NCI-H2196 (cell line): ENCODE data around the gene MVB12B.
A peak's percentile ranks its signal among the peaks of the same experiment; 100 is the strongest.

Experiments
- DNase-seq: peaks from one replicate; lab custom pipeline; 2025; ENCODE audit not compliant: unreplicated experiment; lab: John Stamatoyannopoulos, UW

Gene MVB12B

DNA sequence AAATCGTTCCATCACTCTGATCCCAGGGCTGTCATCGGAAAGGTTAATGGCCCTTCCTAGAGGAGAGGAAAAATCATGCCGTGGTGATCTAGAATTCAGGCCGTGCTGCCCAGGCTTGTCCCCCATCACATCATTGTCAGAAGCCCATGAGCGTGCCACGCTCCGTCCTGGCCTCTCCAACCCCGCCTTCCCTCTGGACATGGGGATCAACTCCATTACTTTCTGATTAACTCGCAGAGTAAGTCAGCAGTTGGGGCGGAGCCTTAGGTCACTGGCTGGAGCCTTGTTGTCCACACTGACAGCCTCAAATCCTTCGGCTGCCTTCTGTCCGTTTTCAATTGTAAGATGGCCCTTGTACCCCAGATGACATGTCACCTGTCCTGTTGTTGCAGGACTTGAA lies 75.0 kb downstream of the MVB12B start:
- DNase-seq = no peak

DNA sequence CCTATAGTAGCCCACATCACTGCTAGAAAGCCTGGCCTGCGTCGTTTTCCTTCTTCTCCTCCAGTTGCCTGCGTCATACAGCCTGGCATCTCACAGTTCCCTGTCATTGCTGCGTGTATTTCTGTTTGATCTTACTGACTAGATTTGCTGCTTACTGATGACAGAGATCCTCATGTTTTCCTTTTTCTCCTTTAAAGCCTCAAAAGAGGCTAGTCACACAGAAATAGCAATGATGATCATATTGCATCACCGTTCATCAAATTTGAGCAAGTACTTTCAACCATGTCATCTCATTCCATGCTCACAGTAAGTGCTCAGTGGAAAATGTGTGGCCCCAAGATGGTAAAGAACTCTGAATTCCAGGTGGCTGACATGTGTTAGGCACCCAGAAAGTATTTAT lies 76.8 kb downstream of the MVB12B start:
- no peak for DNase-seq

DNA sequence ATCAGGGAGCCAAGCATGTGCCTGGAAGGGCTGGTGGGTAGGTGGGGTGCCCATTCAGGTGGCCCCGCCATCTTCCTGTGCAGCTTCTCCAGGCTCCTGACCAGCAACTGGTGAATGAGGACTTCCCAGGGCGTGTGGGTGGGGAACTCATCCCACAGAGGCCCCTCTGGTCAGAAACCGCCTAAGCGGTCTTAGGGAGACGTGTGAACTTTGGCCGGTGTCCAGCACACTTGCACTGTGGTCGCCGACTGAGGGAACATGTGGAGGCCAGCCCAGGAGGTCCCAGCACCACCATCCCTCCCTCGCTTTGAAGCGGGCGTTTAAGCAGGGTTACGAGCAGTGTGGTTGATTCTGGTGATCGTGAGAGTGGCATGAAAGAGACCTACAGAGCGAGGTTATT lies 77.8 kb downstream of the MVB12B start:
- DNase-seq = no peak

DNA sequence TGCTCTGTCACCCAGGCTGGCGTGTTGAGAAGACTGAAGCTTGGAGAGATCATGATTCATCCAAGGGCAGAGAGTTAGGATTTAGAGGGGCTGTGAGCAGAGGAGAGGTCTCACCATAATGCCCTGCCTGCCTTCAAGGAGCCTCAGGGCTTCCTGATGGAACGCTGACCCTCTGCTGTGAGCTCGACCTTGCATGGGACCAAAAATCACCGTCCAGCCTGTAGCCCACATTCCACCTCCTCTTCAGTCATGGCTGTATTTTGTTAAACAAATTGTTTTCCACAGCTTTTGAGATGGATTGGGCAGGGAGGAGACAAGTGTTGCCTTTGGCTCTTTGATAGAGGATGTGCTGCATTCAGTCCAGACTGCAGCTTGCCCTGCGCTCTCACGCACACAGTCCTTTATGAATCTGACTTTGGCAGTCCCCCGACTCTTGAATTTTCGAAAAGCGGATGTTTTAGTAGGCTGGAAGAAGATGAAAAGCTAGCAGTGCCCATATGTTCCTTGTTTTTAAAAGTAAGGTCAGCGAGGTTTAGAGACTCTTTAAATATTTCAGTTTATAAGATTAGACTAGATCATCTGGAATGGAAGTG lies 79.5 kb downstream of the MVB12B start:
- DNase-seq = no peak

DNA sequence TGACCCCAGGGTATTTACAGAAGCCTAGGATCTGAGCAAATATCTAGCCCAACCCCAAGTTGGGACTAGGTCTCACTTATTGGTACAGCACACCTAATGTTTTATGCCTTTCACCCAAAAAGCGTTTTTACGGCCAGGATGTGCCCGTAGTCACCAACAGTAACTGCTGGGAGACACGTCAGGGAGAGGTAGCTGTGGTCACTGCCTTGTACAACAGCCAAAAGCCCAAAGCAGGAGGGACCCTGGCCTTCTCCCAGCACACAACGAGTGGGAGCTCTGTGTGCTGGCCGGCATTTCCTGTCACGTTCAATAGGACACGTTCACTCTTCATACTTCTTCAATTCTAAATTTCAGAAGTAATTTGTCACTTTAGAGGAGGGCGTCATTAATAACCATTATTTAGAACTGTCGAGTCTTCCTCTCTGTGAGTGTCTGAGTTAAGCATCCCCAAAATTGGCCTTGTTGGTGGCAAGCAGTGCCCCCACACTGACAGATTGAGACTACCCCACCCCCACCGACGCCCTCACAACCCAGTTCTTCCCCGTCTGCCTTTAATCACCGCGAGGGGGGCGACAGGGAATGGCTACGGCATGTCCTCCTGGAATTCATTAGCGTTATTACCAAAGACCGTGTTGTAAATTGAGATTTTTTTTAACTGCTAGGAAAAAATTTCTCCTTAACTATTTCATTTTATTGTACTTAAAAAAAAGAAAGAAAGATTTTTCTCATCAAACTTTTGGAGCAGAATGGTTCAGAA lies 80.7 kb downstream of the MVB12B start:
- no peak for DNase-seq

DNA sequence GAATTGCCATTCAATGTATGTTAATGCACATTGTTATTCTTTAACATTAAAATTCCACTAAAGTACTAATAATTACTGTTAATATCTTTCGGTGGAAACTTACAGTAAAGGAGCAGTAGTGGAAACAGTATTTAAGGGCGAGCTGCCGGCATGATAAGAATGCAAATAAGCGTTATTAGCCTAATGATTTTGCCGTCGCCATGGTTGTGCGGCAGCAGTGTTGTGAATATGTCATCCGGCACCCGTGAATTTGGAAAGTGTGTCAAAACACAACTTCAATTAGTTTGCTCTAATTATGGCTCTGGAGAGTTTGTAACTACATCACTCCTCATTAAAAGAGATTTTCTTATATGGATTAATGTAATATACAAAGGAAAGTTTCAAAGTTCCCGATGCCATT lies 81.4 kb downstream of the MVB12B start:
- DNase-seq = no peak

DNA sequence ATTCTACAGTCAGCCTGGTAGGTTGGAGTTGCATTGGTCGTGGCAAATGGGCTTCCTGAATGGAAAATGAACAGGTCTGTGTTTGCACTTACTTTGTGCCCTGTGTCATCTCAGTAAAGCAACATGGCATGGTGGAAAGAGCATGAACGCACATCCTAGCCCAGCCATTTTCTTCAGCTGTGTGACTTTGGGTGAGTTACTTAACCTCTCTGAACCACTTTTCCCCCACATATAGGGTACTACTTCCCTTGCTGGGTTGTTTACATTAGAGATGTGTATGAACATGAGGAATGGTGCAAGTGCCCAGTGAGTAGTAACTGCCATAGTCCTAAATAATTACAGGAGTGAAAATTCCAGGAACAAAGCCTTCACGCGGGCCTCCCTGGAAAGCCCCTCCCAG lies 83.6 kb downstream of the MVB12B start:
- no peak for DNase-seq

DNA sequence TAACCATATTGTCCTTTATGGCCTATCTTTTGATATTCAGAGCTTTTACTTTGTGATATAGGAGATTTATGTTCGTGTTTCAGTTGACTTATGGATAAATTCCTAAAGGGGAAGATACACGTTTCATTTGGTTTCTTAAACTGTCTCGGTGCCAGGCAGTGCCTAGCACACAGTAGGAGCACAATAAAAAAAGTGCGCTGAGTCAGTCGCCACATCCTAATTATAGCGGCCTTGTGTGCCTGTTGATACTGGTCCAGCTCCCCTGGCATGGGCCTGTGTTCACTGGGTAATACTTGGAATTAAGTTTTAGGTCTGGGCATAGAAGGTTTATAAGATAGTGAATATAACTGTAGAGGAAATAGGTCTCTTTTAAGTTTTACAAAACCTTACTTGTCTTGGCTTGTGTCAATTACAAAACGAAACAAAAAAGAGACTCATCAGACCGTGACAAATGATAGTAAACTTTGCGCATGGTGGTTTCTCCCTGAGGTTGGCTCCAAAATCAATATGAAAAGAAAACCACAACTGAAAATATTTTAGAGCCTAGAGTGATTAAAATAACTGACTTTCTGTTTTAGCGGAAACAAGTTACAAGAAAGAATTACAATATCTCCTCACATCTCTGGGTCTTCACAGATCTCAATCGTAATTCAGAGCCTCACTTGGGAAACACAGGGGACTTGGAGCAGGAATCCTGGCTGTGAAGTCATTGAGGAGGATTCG lies 84.8 kb downstream of the MVB12B start:
- peak; percentile 61 for DNase-seq

DNA sequence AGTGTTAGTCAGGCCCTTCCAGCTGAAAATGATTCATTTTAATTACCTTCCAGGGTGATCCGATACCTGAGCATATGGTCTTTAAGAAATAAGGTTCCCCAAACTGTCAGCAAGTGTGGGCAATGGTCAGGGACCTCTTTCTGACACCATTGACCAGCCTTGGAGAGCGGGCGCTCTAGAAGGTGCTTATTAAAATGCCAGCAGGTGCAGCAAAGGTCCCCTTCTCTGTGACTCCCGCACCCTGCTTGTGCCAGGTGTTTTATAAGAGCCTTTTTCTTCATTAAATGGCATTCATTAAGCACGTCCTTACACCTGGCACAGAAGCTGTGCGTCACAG lies 85.3 kb downstream of the MVB12B start:
- DNase-seq = peak; percentile 42

DNA sequence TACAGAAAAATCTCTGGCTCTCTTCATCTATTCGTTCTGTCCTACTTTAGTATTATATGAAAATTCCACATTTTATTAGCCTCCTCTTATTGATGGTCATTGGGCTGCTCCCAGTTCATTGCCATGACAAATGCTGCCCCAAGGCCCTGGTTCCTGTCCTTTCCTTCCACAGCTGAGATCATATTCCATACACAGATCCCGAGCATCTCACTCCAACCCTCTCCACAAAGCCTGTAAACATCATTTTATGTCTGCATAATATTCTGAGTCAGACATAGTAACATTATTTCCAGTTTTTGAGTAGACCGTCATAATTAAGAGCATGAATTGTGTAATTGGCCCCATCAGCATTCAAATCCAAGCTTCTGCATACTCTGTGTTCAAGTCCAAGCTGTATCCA lies 86.3 kb downstream of the MVB12B start:
- no peak for DNase-seq

DNA sequence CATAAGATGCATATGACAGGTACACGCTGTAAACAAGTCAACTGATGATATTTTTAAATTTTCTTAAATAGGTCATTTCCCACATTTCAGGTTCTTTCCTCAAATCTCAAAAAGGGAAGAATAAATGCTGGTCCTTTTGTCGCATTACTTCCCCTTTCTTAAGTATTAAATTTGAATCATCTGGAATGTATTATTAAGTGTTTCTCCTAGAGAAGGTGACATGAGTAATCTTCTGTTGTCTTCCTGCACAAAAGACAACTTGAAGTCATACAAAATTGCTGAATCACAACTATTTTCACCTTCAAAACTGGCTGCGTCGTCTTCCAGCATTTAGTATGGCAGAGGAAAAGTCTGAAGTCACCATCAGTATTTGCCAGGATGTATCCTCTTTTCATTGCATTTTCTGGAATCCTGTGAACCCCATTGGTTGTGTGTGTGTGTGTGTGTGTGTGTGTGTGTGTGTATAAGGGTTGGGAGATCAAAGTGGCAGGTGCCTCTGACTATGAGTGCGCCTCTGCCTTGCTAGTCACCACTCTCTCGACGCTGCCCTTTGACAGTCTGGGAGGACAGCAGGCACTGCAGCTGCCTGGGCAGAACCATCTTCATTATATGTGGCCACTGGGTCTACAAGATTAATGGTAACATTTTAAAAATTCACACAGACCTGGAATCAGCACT lies 86.9 kb downstream of the MVB12B start:
- DNase-seq = no peak

DNA sequence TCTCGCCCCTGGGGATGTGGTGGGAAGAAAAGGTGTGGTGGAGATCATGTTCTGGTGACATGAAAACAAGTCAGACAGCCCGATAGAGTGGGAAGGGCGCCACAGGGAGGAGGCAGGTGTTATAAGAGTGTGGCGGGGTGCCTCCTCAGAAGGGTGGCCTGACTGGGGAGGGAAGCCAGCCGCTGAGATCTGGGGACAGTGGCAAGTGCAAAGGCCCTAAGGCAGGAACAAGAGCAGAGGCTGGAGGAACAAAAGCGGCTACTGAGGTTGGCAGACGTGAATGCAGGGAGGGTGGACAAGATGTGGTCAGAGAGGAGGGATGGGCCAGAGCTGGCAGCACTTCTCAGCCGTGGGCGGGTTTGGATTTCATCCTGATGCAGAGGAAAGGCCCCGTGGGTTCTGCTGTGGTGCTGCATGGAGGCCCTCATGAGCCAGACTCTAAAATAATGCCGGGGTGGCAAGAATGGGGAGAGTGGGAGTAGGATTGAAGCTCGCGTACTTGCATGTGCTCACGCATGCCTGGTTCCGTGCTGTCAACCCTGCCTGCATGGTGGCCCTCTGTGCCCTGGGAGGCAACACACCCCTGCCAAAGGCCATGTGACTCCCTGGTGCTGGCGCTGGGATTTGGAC lies 89.2 kb downstream of the MVB12B start:
- no peak for DNase-seq

DNA sequence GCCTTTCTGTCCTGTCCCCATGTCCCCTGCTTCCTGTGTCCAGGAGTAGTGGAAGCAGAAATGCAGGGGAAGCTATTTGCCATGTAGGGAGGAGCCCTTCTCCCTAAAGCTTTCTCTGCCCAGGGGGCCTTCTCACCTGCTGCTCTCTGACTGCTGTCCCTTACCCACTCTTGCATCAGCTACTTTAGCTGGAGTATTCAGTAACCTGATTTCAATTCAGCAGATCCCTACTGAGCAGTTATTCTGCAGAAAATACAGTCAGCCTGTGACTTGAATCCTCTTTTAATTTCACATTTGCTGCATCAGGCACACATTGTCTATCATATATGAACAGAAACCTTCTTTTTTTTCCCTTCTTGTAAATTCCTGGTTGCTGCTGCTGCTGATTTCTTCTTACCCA lies 90.4 kb downstream of the MVB12B start:
- no peak for DNase-seq

DNA sequence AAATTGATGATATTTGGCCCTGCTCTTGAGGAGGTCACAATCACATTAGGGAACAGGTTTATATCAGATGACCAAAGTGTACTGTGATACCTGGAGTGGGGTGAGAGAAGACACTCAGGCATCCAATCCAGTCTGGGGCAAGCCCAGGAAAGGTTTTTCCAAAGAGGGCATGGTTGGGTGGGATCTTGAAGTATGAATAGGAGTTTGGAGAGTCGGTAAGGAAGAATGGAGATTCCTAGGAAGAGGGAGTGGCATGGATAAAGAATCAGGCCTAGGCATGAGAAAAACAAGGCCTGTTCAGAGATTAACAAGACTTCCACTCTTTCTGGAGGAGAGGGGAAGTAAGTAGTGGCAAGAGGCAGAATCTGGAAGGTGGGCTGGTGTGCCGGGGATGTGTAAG lies 91.1 kb downstream of the MVB12B start:
- DNase-seq = no peak

DNA sequence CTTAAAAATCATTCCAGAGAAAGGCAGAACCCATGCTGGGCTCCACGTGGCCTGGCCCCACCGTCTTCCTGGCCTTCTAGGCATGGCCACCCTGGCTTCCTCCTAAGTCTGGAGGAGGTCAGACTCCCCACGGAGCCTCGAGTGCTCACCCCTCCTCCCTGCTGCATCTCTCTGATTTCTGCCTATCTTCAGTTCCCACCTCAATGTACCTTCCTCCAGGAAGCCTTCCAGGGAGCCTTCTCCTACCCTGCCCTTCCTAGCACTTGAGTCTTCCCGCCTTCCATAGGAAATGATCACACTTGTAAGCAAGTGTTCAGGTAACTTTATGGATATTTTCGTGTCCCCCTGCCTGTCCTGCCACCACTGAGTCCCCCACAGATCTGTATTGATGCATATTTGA lies 92.0 kb downstream of the MVB12B start:
- no peak for DNase-seq

DNA sequence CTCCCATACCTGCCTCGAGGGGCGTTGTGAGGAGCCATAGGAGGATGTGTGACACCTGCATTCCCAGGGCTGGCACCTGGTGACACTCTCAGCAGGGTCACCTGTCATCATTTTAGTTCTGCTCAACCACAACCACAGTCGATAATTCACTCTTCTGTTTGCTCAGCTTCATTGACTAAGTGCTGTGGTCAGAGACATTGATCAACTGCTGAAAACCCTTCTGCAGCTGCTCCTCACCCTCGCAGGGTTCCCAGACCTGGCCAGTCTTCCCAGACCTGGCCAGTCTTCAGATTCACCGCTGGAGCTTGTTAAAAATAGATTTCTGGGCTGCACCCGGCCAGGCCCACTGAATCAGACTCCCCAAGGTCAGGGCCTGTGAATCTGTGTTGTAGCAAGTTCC lies 92.8 kb downstream of the MVB12B start:
- DNase-seq = peak; percentile 27

DNA sequence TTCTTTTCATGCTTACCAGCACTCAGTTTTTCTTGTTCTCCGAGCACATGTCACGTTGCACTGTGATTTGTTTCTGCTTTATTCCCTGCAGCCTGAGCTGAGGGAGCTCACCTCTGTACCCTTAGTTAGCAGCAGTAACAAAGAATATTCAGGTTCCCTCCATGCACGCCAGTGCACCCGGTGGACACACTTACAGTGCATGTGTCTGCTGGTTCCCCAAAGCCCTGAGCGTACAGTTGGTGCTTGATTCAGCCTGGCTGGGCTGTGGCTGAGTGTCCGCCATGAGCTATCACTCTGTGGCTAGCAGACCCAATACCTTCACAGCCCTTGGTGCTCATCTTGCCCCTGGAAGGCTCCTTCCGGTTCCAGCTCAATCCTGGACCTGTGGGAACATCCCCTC lies 93.5 kb downstream of the MVB12B start:
- no peak for DNase-seq

DNA sequence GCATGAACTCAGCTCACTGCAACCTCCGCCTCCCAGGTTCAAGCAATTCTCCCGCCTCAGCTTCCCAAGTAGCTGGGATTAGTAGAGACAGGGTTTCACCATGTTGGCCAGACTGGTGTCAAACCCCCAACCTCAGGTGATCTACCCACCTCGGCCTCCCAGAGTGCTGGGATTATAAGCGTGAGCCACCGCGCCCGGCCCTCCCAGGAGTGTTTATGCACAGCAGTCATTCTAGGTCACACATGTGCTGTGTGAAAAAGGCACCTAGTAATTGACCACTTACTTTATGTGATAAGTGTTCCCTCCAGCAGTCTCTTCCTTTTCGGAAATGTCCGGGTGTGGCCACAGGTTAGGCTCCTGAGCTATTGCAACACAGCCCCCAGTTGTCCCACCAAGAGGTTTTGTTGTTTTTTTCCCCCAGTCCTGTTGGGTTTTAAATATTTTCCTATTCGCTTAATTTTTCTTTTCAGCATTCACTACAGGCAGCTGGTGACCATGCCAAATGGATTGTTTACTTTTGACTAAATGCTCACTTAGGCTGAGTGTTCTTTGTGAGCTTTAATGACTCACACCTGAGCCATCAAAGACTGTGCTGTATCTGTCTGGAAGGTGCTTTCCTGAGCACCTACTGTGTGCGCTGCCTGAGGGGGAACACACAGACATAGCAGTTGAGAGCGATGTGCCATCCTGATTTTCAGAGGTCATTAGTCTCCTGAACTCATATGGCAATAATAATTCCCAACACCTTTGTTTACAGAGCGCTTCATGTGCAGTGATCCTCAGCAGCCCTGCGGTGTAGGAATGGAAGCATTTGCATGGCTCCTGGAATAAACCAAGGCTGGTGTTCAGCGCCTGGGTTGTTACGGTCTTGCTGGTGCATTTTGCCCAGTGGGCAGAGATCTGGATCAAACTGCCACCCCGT lies 94.3 kb downstream of the MVB12B start:
- DNase-seq = peak; percentile 57

DNA sequence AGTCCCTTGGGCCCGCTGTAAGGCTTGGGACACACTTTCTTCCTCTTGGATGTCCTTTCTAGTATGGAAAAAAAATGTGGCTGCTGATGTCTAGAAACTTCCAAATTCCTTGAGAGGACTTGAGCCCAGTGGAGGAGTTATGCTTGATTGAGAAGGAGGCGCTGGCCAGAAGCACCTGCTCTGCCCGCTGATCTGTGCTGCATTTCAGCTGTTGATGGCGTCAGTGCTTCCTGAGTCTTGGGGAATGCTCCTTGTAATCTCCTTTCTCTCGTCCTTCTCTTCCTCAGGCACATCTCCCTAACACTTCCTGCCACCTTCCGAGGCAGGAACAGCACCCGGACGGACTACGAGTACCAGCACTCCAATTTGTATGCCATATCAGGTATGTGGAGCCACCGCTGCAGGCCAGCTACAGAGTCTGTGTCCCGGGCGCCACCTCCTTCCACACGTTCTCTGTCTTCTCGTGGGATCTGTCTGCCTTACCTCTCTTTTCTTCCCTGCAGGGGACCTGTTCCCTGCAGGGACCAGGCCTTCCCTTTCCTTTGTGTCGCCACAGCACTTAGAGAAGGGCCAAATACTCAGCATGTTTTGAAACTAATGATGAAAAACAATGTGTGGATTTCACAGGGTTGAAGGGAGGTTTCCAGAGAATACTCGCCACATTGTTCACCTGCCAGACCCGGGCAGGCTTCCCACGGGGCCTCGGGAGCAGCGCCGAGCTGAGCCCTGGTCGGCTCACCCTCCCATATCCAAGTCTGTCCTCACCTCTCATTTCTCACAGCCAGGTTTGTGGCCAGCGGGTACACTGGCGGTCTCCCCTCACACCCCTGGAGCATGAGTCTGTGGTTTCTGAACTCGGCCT lies 95.2 kb downstream of the MVB12B start:
- DNase-seq = no peak
